NCI-H1105 treated with DMSO at 0.1 percent for 48 hours (cell line): ENCODE data around the gene CTSA.

Experiments
- DNase-seq: peaks from one replicate; lab custom pipeline; 2025; lab: John Stamatoyannopoulos, UW

The CTSA gene

DNA sequence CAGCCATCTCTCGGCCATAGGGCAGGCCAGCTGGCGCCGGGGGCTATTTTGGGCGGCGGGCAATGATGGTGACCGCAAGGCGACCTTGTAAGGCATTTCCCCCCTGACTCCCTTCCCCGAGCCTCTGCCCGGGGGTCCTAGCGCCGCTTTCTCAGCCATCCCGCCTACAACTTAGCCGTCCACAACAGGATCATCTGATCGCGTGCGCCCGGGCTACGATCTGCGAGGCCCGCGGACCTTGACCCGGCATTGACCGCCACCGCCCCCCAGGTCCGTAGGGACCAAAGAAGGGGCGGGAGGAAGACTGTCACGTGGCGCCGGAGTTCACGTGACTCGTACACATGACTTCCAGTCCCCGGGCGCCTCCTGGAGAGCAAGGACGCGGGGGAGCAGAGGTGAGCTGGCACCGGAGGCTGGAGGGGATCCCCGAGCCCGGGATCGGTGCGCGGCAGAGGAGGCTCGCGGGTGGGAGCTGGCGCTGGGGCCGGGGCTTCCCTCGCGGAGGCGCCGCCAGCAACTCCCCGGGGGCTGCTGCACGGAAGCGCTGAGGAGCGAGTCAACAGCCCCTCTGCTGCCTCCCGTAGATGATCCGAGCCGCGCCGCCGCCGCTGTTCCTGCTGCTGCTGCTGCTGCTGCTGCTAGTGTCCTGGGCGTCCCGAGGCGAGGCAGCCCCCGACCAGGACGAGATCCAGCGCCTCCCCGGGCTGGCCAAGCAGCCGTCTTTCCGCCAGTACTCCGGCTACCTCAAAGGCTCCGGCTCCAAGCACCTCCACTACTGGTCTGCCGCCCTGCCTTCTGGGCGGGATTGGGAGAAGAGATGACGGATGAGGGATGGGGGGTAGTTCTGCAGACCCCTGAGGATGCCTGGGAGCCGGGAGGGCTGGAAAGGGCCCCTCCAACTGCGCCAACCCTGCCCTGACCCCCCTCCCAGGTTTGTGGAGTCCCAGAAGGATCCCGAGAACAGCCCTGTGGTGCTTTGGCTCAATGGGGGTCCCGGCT lies at the start of gene CTSA, which contains the start of gene NEURL2:
TSS of gene CTSA (plus strand) at position 351 of the 999 bp plus-strand sequence. CDS start at position 585, 234 bp downstream.
TSS of gene NEURL2 (minus strand) at position 224 of the 999 bp plus-strand sequence. CDS start at position 7, 217 bp downstream.
- peak; percentile 71 for DNase-seq

DNA sequence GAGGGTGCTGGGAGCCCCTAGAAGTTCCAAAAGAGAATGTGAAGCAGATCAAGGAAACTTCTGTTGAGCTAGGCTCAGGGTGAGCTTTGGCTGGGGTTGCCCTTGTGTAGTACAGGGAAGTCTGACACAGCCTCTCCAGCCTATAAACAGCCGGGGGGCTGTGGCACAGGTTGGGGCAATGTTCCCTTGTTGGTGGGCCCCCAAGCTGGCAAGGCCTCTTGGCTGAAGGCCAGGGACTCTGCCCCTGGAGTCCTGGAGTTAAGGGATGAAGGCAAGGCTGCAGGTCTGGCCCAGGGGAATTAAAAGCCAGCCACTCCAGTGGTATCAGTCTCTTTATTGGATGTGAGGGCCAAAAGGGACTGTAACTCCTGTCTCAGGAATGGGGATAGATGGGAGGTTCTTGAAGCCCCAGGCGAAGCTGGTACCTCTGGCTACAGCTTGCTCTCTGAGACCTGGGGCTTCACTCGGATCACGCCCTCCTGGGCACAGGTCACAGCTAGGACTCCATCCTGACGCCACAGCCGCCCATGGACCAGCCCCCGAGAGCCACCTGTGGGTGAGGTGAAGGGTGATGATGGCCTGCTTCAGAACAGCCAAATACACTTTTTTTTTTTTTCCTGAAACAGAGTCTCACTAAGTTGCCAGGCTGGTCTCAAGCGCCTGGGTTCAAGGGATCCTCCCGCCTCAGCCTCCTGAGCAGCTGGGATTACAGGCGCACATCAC lies 49.6 kb upstream of the CTSA start:
- no peak for DNase-seq

DNA sequence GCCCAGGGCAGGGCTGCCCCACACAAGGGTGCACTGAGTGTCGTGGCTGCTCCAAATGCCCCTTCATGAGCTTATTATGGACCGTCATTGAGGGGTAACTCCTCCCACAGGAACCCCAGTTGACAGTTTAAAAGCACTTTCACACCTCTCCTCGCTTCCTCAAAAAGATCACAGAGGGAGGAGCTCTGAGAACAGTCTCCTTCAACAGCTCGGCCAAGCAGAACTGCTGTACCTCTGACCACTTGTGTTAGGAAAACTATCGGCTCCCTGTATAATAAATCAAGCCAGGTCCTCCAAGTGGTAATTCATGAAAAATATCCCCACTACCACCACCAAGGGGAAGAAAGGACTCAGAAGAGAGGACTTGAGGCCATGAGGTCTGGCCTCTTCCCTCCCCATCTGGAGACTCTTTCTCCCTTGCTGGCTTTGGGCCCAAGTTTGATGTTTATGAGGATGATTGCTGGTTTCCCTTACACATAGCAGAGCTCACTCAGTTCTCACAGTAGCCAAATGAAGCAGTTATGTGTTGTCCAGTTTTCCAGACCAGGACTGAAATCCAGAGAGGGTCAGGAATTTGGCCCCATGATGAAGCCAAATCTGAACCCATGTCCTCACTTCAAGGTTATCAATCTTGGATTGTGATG lies 48.8 kb upstream of the CTSA start:
- no peak for DNase-seq

DNA sequence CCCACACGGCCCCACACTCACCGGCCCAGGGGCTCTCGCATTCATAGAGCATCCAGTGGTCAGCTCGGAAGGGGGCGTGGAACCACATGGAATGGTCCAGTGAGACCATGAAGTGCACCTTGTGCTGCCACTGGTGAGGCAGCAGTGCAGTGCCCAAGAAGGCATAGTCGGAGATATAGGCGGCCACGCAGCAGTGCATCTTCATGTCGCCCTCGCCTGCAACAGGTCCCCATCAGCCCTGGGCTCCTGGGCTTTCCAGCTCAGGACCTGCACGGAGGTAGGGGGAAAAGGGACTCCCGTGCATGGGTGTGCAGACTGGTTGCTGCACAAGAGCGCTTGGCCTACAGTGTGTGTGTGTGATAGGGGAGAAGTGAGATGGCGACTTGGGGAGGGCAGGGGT lies 47.6 kb upstream of the CTSA start:
- no peak for DNase-seq

DNA sequence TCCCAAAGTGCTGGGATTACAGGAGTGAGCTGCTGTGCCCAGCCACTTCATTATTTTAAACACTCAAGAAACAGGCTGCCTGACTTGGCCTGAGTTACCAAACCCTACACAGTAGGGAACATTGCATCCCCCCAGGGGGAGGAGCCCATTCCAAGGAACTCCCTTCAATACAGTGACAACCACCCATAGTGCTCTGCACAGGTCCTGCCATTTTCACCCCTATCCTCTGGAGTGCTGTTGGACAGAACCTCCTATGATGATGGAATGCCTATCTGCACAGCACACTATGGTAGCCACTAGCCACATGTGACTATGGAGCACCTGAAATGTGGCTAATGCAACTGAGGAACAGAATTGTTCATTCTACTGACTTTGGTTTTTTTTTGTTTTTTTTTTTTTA lies 45.7 kb upstream of the CTSA start:
- DNase-seq: no peak

DNA sequence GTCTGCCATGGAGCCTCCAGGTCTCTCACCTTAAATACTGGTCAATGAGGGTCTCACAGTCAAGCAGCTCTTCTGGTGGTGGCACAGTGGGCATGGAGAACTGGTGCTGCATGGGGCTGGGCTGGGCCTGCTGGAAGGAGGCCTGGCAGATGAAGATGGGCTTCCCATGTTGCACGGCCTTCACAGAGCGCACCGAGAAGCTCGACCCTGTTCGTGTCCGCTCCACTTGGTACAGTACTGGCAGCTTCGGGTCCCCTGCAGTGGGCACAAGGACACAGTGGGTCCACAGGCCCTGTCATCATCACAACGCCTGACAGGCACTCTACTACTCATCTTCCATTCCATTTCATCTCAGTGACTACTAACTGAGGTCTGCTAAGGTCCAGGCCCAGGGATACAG lies 42.7 kb upstream of the CTSA start:
- DNase-seq: no peak

DNA sequence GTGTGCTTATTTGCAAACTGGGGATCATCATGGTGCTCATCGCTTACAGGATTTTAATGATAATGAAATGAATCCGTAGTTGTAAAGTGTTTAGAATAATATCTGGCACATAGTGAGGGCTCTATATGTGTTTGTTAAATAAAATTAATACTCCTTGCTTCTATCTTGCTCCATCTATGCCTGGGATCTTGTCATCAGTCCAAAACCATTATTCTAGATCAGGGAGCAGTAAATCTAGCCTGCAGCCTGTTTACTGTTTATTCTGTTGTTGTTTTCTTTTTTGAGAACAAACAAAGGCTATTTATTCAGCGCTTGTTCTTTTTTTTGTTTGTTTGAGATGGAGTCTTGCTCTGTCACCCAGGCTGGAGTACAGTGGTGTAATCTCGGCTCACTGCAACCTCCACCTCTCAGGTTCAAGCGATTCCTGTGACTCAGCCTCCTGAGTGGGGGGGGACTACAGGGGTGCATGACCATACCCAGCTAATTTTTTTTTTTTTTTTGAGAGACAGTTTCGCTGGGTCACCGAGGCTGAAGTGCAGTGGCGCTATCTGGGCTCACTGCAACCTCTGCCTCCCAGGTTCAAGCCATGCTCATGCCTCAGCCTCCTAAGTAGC lies 42.1 kb upstream of the CTSA start:
- DNase-seq: no peak

DNA sequence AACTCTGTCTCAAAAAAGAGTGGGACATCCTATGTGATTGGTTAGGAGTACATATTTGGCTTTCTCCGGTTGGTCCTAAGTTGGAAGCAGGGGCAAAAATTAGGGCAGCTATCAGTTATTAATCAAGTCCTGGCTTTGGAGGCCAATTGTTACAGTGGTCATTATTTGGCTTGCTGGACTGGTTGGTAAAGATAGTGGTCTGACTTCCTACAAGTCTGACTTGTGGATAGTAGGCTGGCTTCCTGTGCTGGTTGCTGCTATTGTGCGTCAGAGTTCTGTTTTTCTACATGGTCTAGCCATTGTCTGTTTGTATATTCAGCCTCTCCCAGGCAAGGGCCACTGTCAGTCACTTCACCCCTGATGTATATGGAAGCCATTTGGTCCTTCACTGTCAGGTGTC lies 40.9 kb upstream of the CTSA start:
- no peak for DNase-seq

DNA sequence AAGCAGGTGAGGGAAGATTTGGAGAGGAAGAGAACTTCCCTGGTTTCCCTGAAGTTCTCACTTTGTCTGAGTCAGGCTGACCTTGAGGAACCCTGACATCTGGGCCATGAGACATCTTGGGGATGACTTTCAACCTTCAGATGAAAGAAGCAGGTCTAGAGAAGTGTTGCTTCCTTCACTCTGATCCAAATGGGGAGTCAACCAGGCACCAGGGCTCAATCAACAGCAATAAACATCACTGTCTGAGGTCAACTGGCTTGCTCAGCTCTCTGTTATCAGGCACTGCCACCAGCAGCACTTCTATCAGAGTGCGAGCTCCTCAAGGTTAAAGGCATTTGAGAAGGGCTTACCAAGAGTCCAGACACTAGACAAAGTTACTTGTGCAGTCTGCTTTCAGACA lies 40.2 kb upstream of the CTSA start:
- DNase-seq: no peak

DNA sequence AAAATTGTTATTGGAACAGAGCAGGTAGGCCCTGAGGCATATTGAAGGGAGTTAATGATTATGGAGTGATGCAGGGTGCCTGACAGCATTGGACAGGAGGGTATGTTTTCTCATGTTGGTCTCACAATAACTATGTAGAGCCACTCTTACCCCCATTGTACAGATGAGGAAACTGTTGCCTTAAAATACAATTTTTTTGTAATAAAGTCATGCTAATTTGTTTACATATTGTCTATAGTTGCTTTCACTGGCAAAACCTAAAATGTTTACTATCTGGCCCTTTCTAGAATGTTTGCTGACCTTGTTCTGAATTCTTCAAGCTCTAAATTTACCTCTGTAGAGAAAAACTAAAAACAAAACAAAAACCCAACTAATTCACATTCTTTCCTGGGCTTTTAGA lies 39.6 kb upstream of the CTSA start:
- DNase-seq: no peak

DNA sequence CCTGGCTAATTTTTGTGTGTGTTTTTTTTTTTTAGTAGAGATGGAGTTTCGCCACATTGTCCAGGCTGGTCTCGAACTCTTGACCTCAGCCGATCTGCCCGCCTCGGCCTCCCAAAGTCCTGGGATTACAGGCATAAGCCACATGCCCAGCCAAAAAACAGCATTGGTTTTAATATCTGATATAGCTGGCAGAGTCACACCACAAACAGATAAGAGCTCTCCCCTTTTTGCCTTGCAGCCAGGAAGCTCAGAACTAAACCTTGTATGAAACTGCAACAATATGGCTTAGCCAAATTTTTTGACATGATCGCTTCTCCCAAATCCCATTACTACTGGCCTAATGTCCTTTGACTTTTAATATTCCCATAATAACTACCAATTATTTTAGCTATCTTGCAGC lies 38.8 kb upstream of the CTSA start:
- DNase-seq: no peak

DNA sequence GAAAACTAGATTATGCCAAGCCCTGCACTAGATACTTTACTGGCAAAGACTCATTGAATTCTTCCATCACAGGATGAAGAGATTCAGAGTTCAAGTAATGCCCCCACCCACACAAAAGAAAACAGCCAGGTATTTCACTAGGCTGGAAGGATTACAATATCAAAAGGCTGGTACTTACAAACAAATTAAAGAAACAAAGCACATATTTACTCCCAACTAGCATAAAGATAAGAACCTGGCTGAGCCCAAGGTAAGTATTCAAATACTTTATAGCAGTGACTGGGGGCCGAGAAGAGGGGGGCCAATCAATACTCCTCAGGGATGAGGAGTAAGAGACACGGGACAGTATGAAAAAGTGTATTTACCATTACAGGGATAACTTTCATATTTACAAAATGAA lies 37.7 kb upstream of the CTSA start:
- no peak for DNase-seq

DNA sequence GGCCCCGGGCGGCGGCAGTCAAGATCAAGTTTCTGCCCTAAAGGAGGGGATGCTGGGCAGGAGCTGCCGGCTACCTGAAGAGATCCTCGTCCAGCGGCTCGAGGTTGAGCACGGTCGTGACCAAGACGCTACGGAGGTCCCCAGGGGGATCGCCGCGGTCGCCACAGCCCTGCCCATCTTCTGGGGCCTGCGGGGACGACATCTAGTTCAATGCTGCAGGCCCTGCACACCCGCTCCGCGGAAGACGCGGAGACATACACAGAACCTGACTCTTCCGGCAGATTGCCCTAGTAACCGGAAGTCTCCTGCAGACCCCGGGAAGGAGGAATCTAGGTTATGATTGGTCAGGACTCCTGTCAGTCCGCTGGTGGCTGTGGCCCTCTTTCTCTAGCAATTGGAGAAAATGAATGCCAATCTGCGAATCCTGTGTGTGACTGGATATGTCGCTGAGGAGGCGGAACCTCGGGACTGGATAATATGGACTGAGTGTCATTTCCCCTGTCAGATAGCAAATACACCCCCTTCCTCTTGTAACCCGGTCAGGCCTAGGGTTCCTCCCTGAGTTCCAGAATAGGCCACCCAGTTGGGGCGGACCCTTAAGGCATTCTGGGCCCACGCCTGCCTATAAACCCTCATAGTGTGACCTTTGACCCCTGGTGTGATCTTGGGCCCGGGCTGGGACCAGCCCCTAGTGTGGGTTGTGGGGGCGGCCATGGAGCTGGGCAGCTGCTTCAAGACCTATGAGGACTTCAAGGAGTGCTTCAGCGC lies 33.8 kb upstream of the CTSA start, which contains the start of the genes ACOT8 and ZSWIM3:
TSS of gene ACOT8 (minus strand) at position 279 of the 768 bp plus-strand sequence. CDS start at position 202, 77 bp downstream.
TSS of gene ZSWIM3 (plus strand) at position 501 of the 768 bp plus-strand sequence. CDS start at position 713, 212 bp downstream.
- DNase-seq: peak; percentile 99

DNA sequence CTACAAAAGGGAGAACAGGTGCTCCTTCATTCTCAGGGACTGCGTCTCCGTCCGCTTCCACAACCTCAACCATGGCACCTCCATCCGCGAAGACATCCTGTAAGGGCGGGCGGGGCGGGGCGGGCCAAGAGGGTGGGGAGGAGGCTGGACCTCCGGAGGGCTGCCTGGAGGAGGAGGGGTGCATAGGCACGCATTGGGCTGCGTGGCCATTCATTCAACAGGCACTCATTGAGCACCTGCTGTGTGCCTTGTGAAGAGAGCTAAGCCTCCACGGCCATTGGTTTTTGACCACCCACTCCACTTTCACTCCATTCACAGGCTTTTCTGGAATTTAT lies 33.3 kb upstream of the CTSA start:
- no peak for DNase-seq

DNA sequence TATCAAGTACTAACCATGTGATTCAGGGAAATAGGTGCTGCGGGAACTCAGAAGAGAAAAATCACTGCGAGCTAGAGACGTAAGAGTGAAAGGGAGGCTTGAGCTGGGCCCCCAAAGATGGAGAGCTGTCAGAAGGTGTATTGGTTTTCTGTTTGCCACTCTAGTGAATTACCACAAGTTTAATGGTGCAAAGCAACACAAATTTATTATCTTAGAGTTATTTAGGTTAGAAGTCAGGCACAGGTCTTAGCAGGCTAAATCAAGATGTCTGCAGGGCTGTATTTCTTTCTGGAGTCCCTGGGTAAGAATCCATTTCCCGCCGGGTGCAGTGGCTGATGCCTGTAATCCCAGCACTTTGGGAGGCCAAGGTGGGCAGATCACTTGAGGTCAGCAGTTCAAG lies 31.2 kb upstream of the CTSA start:
- no peak for DNase-seq

DNA sequence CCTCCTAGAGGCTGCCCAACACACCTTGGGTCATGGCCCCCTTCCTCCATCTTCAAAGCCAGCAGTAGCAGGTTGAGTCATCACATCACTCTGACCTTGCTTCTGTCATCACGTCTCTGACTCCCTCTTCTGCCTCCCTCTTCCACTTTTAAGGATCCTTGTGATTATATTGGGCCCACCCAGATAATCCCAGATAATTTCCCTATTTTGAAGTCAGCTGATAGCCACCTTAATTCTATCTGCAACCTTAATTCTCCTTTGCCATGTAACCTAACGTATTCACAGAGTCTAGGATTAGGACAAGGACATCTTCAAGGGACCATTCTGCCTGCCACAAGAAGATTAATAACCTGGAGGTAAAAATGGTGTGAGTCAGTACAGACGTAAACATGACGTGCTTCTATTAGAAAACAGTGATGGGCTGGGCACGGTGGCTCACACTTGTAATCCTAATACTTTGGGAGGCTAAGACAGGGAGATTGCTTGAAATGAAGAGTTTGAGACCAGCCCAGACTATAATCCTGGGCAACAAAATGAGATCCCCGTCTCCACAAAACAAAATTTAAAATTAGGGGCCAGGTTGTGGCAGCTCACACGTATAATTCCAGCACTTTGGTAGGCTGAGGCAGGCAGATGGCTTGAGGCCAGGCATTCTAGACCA lies 30.4 kb upstream of the CTSA start:
- DNase-seq: no peak

DNA sequence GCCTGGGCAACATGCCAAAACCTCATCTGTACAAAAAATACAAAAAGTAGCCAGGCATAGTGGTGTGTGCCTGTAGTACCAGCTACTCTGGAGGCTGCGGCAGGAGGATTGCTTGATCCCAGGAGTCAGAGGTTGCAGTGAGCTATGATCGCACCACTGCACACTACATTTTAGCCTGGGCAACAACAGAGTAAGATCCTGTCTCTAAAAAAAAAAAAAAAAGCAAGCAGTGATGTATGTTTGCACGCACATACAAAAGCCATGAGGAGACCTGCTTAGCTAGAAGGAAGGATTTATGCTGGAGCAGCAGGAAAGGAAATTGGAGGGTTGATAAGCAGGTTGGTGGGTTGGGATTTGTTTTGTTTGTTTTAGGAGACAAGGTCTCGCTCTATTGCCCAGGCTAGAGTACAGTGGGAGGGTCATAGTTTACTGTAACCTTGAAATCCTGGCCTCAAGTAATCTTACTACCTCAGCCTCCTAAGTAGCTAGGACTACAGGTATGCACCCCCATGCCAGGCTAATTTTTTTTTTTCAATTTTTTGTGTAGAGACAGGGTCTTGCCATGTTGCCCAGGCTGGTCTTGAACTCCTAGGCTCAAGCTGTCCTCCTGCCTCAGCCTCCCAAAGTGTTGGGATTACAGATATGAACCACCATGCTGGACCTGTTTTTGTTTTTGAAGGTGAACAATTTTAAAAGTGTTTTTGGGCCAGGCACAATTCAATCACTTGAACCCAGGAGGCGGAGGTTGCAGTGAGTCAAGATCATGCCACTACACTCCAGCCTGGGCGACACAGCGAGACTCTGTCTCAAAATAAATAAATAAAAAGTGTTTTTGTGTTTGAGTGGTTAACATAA lies 29.7 kb upstream of the CTSA start:
- peak; percentile 69 for DNase-seq

DNA sequence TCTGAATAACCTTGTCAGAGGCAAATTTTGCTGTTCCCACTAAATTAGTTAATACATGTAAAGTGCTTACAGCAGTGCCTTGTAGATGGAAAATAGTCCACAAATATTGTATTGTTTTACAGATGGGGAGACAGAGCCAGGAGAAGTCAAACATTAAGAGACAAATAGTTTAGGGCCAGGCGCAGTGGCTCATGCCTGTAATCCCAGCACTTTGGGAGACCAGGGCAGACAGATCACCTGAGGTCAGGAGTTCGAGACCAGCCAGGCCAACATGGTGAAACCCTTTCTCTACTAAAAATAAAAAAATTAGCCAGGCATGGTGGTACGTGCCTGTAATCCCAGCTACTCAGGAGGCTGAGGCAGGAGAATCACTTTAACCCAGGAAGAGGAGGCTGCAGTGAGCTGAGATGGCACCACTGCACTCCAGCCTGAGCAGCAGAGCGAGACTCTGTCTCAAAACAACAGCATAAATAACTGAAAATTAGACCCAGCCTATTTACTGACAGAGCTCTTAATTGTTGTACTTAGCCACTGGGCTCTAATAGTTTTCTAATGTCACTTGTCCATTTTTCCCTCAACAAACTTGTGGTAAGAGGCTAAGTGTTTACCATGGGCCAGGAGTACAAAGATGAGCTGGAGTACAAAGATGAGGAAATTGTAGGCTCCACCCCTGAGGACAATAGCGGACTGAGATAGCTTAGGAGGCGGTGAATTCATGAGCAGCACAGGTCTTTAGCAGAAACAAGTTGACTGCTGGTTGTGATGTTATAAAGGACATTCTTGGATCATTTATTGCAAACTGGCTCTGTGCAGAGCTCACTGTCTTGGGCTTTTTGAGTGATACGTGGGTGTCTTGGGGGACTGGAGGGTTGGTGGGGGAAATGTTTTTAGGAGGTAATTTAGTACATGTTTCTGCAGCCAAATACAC lies 27.3 kb upstream of the CTSA start:
- DNase-seq: no peak

DNA sequence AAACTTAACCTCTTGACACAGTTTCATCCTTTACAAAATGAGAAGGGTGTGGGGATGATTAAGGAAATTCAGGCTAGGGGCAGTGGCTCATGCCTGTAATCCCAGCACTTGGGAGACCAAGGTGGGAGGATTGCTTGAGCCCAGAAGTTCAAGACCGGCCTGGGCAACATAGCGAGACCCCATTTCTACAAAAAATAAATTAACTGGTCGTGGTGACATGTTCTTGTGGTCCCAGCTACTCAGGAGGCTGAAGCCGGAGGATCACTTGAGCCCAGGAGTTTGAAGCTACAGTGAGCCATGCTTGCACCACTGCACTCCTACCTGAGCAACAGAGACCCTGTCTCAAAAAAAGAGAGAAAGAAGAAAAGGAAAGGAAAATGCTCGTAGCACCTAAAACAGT lies 24.7 kb upstream of the CTSA start:
- DNase-seq: no peak
